HG03558 (cell line): ENCODE data around the gene EVX1.

Source experiments
- ATAC-seq: cut with Tn5 transposase; IDR thresholded peaks from one replicate; pipeline ENCODE4 v1.9.1; 2021; ENCODE audit warnings: moderate number of reproducible peaks; ENCODE audit not compliant: unreplicated experiment; ENCODE audit errors: extremely low read depth

Gene EVX1

GRCh38 chr7:27204851-27205322 lies 37.7 kb upstream of the EVX1 start:
- no peak for ATAC-seq

- no peak for ATAC-seq
Measured at GRCh38 chr7:27205325-27206280, 37.0 kb upstream of the EVX1 start.

- no peak for ATAC-seq
Measured at GRCh38 chr7:27207348-27207985, 35.1 kb upstream of the EVX1 start.

DNA sequence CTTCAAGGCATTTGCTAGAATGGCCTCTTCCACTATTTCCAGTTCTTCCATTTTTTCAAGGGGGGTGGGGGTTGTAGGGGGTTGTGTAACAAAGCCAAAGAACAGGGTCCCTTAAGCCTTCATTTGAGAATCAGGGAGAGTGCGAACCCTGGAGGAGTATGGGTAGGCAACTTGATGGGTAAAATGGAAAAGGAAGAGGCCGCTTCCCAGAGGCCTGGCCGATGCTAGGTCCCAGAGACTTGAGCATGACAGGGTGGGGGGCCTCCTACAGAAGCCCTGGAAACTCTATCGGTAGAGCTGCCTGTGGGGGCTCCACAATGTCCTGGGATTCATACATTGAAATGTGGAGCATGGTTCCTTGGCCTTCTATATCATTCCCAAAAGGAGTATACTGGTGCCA lies 33.6 kb upstream of the EVX1 start:
- ATAC-seq: no peak

GRCh38 chr7:27209933-27210440 lies 32.6 kb upstream of the EVX1 start:
- ATAC-seq: no peak

DNA sequence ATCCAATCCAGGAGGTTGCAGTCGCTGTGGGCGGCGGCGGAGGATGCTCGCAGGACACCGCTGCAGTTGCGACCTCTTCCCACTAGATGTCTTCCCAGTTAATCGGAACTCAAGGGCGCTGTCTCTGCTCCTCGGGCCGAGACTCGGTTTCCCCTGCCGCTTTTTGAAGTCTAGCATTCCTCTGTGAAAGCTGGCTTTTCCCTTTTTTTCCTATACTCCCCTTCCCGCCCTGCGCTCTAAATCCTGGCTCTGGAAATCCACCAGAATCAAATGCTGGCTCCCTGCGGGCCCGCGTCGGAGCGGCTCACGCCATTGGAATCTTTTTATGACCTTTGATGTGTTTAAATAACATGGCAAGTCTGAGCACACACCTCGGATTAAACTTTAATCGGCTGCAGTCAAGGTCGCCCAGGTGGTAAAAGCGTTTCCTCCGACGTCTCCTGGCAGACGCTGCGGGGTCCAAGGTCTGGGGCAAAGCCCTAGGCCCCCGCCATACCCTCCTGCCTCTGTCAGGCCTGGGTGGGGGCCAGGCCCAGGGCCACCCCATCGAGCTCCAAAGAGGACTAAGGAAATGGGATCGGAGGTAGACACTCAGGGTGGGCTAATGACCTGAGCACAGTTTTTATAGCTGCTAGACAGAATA lies 32.0 kb upstream of the EVX1 start:
- ATAC-seq: no peak

GRCh38 chr7:27211084-27211446 lies 31.5 kb upstream of the EVX1 start:
- no peak for ATAC-seq

- no peak for ATAC-seq
Measured at GRCh38 chr7:27211764-27212204, 30.8 kb upstream of the EVX1 start.

DNA sequence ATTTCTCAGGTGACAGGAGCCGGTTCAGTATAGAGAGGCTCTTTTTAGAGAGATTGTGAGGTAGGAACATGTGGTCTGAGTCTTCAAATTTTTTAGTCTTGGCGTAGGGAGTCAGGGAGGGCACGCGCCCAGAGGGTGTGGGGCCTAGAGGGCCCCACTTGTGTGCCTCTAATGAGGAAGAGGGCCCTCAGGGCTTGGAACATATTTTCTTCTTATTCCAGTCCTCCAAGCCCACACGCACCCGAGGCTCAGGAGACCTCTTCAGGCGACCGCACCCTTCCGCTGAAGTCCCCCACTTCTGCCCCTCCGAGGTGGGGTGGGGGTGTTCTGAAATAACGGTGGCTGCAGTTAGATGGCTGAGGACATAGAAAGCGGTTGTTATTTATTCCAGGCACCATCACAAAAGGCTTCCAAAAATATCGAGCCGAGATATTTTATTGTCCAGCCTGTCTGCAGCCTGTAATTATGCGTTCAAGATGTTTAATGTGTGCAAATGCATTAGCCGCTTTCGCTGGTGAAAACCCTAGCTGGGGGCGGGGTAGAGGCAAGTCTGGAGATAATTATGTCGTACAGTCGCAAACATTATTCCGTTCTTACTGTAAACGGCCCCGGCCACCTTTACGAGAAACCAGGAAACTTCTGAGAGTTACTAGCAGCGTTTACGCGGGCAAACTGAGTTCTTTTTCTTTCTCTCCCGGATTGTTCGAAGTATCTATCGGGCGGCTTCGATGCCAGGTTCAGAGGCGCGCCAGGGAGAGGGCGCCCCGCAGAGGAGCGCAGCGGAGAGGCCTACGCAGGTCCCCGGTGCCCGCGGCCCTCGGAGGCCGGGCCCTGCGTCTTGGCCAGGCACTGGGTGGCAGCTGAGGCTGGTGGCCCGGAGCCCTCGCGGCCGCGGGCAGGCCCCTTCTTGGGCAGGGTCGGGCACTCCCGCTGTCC lies 29.8 kb upstream of the EVX1 start:
- ATAC-seq: no peak

DNA sequence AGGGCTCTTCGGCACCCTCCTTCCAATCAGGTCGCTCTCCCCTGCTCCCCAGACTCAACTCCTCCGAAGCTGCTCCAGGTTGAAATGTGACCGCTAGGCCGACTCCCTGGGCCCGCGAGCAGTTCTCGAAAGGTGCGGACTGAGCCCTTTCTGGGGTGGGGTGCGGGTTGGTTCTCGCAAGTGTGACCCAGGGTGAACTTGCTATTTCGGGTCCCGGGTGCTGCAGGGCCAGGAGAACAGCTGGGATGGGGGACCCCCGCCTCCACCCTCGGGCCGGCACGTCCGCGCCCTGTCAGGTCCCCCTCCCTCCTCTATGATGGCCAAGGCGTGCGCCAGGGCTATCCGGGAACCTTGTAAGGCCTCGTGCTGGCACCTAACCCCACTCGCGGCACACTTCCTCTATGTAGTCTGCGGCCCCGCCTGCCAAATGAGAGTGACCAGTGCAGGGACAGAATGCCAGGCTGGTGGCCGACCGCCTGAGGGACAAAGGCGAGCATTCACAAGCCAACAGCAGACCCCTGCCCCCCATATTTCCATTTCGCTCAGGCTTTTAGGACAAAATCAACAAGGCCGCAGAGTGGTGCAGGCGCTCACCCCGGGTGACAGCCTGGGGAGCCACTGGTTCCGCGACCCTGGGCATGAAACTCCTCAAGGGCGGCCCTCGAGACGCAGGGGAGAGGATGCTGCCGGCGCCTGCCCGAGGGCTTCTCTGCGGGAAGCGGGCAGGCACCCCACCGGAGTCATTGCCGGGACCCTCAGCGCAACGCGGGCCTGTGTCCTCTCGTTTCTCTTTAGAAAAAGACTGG lies 29.0 kb upstream of the EVX1 start:
- ATAC-seq: no peak

GRCh38 chr7:27214239-27214950 lies 28.2 kb upstream of the EVX1 start:
- no peak for ATAC-seq

- no peak for ATAC-seq
Measured at GRCh38 chr7:27215356-27215755, 27.2 kb upstream of the EVX1 start.

GRCh38 chr7:27217951-27218350 lies 24.7 kb upstream of the EVX1 start:
- no peak for ATAC-seq

GRCh38 chr7:27219821-27220220 lies 22.8 kb upstream of the EVX1 start:
- ATAC-seq: no peak

GRCh38 chr7:27220440-27220955 lies 22.1 kb upstream of the EVX1 start:
- ATAC-seq: no peak

GRCh38 chr7:27221201-27221797 lies 21.3 kb upstream of the EVX1 start:
- no peak for ATAC-seq

DNA sequence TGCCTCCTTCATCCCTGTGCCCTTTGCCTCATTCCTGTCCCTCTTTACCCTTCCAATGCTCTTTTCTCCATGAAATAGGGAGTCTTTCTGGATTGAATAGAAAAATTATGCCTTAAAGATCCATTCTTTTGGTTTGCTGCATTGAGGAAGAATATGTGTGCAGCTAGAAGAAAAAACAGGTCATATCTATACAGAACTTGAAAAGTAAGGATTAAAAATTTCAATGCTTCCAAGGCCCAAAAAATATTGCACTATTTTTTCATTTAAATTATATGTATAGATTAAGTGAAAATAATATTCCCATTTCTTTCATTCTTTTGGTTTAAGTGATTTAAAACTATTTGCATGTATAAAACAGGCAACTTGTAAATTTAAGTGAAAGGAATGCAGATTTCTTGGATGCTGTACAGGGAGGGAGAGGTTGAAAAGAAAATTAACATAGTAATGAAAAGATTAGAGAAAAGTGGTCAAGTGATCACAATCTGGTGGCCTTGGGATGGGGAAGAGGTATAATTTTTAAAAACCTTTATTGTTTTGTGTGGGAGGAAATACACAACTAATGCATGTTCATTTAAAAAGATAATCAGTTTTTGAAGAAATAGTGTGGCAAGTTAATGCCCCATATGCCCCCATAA lies 18.5 kb upstream of the EVX1 start:
- no peak for ATAC-seq
